Subcutaneous abdominal adipose tissue (tissue), 5 donors: ENCODE data around the gene MCCC2.
"Not testable (repeated sequence)": the region's sequence is repeated elsewhere in the genome, so short reads cannot be mapped to it uniquely, and the experiment has no call there.

Experiments
- H3K27ac ChIP-seq: one replicate; pipeline ENCODE4 v1.7.0; 2013; ENCODE audit warnings: low read depth, mild to moderate bottlenecking, inconsistent platforms, low read length, moderate library complexity
- H3K27me3 ChIP-seq, 5 donors: one replicate each; pipeline ENCODE4 v1.7.0; 2013; ENCODE audit warnings: low read length in 5 of 5, inconsistent platforms in 1 of 5; ENCODE audit not compliant: control insufficient read depth in 5 of 5, insufficient read depth in 4 of 5
- H3K36me3 ChIP-seq, 5 donors: one replicate each; pipeline ENCODE4 v1.7.0; 2013; ENCODE audit warnings: low read length in 5 of 5; ENCODE audit not compliant: control insufficient read depth in 5 of 5, insufficient read depth in 5 of 5
- H3K4me1 ChIP-seq, 5 donors: one replicate each; pipeline ENCODE4 v1.7.0; 2013; ENCODE audit warnings: low read length in 5 of 5, mild to moderate bottlenecking in 3 of 5, moderate library complexity in 1 of 5; ENCODE audit not compliant: control insufficient read depth in 5 of 5, insufficient read depth in 5 of 5
- H3K4me3 ChIP-seq, 5 donors: one replicate each; pipeline ENCODE4 v1.7.0; 2013; ENCODE audit warnings: low read length in 5 of 5, low read depth in 1 of 5
- H3K9ac ChIP-seq, 5 donors: one replicate each; pipeline ENCODE4 v1.7.0; 2013; ENCODE audit warnings: low read length in 5 of 5, mild to moderate bottlenecking in 4 of 5, moderate library complexity in 3 of 5
- H3K9me3 ChIP-seq, 5 donors: one replicate each; pipeline ENCODE4 v1.7.0; 2013; ENCODE audit warnings: low read length in 5 of 5; ENCODE audit not compliant: control insufficient read depth in 5 of 5
- donor health status: healthy.
- donor health status: healthy.
- donor health status: healthy.
- donor health status: healthy.
- donor health status: healthy.

Gene MCCC2

GRCh38 chr5:71586941-71587765, at the start of gene MCCC2:
Gene MCCC2, plus strand, starts transcription at chr5:71587340. Its CDS starts 86 bp downstream, at chr5:71587426.
- H3K27ac ChIP-seq = peak within 1 kb of the TSS; percentile 93
- peak within 1 kb of the TSS; percentile 83 to 97 (median 87) for H3K4me3 ChIP-seq
- H3K36me3 ChIP-seq = no peaks in the 10 kb centered on the region
- no peaks in the 10 kb centered on the region for H3K27me3 ChIP-seq
- H3K9me3 ChIP-seq = no peaks in the 10 kb centered on the region
- peaks cover 5 to 37% (median 34%) of the 10 kb centered on the region in 5 donors for H3K4me1 ChIP-seq
- H3K9ac ChIP-seq = peak within 1 kb of the TSS; percentile 89 to 99 (median 96)

GRCh38 chr5:71537687-71538086, 49.5 kb upstream of the MCCC2 start:
- H3K27me3 ChIP-seq = no peaks in the 10 kb centered on the region
- no peak overlapping the region for H3K4me3 ChIP-seq
- no peak overlapping the region for H3K27ac ChIP-seq
- peaks cover 18 to 50% (median 28%) of the 10 kb centered on the region in 5 donors for H3K36me3 ChIP-seq
- H3K9me3 ChIP-seq = no peaks in the 10 kb centered on the region
- no peak overlapping the region for H3K9ac ChIP-seq
- H3K4me1 ChIP-seq = peaks cover 0 to 2% (median 0%) of the 10 kb centered on the region in 5 donors

DNA sequence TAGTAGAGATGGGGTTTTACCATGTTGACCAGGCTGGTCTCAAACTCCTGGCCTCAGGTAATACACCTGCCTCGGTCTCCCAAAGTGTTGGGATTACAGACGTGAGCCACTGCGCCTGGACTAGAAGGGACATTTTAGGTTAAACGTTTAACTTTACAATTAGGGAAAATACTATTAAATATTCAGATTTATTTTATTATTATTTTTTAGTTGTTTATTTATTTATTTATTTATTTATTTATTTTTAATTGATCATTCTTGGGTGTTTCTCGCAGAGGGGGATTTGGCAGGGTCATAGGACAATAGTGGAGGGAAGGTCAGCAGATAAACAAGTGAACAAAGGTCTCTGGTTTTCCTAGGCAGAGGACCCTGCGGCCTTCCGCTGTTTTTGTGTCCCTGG, 36.3 kb upstream of the MCCC2 start:
- peaks cover 38 to 62% (median 52%) of the 10 kb centered on the region in 5 donors for H3K36me3 ChIP-seq
- not testable (repeated sequence) for H3K27me3 ChIP-seq, H3K9me3 ChIP-seq, H3K9ac ChIP-seq, H3K4me3 ChIP-seq, H3K27ac ChIP-seq, H3K4me1 ChIP-seq

- H3K9ac ChIP-seq, H3K27me3 ChIP-seq, H3K27ac ChIP-seq, H3K4me3 ChIP-seq, H3K4me1 ChIP-seq, H3K9me3 ChIP-seq: not testable (repeated sequence)
- peaks cover 39 to 55% (median 50%) of the 10 kb centered on the region in 5 donors for H3K36me3 ChIP-seq
Observed at GRCh38 chr5:71551582-71551981, 35.6 kb upstream of the MCCC2 start.

- not testable (repeated sequence) for H3K4me3 ChIP-seq
Observed at GRCh38 chr5:71552026-71552749, 35.0 kb upstream of the MCCC2 start.

DNA sequence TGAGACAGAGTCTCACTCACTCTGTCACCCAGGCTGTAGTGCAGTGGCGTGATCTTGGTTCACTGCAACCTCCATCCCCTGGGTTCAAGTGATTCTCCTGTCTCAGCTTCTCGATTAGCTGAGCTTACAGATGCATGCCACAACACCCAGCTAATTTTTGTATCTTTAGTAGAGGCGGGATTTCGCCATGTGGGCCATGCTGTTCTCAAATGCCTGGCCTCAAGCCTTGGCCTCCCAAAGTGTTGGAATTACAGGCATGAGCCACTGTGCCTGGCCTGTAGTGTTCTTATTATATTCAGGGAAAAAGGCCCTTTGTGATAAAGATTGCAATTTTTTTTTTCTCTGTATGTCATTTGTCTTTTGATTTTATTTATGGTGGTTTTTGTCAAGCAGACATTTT, 24.0 kb upstream of the MCCC2 start:
- no peaks in the 10 kb centered on the region for H3K27me3 ChIP-seq
- H3K36me3 ChIP-seq = peaks cover 40 to 61% (median 53%) of the 10 kb centered on the region in 5 donors
- H3K4me3 ChIP-seq = no peak overlapping the region
- H3K27ac ChIP-seq = no peak overlapping the region
- H3K4me1 ChIP-seq = no peaks in the 10 kb centered on the region
- no peaks in the 10 kb centered on the region for H3K9me3 ChIP-seq
- no peak overlapping the region for H3K9ac ChIP-seq

More at GRCh38 chr5:71552026-71552749, 35.0 kb upstream of the MCCC2 start:
- not testable (repeated sequence) for H3K4me1 ChIP-seq, H3K9ac ChIP-seq, H3K27me3 ChIP-seq, H3K27ac ChIP-seq, H3K9me3 ChIP-seq
- peaks cover 39 to 54% (median 48%) of the 10 kb centered on the region in 5 donors for H3K36me3 ChIP-seq

DNA sequence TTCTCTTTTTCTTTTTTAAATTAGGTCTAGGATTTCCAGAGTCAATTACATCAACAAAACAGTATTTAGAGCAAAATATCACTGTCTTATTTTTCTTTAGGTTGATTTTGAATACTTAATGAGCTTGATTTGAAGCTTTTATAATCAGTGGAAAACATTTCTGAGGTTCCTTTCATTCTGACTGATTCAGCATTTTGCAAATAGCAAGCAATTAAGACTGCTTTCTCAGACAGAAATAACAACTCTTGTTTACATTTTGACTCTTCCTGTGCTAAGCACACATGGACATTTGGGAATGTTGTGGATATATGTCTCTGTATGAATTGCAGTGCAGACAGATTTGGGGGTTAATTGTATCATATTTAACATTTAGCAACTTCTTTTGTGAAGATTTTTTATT, 22.2 kb upstream of the MCCC2 start:
- Histone ChIP-seq H3K4me3 (no peak overlapping the region), H3K27me3 (no peaks in the 10 kb centered on the region), H3K27ac (no peak overlapping the region), H3K9me3 (no peaks in the 10 kb centered on the region), H3K4me1 (no peaks in the 10 kb centered on the region), H3K36me3 (peaks cover 34 to 52% (median 44%) of the 10 kb centered on the region in 5 donors), H3K9ac (no peak overlapping the region)

- H3K4me3 ChIP-seq = no peak overlapping the region
- no peaks in the 10 kb centered on the region for H3K27me3 ChIP-seq
- no peak overlapping the region for H3K9ac ChIP-seq
- H3K4me1 ChIP-seq = no peaks in the 10 kb centered on the region
- no peak overlapping the region for H3K27ac ChIP-seq
- no peaks in the 10 kb centered on the region for H3K9me3 ChIP-seq
- H3K36me3 ChIP-seq = peaks cover 7 to 23% (median 15%) of the 10 kb centered on the region in 5 donors
Observed at GRCh38 chr5:71569748-71570509, 17.2 kb upstream of the MCCC2 start.

DNA sequence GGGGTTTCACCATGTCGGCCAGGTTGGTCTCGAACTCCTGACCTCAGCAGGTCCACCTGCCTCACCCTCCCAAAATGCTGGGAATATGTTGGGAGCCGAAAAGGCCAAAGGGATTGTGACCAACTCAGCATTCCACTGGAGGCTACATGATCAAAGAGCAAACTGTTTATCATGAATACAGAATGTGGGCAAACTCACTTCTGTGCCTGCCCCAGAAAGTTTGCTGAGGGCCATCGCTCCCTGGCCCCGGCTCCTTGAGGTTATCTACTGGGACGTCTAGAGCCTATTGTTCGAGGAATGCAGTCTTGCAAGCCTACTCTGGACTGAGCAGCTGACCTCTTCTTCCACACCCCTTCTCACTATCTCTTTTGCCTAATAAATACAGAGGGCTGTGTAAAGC, 15.3 kb upstream of the MCCC2 start:
- H3K4me3 ChIP-seq, H3K9me3 ChIP-seq, H3K4me1 ChIP-seq, H3K27ac ChIP-seq, H3K27me3 ChIP-seq, H3K9ac ChIP-seq: not testable (repeated sequence)
- H3K36me3 ChIP-seq = peaks cover 7 to 14% (median 9%) of the 10 kb centered on the region in 5 donors
